ENCODE results near the gene LRRC57.
"Not testable (repeated sequence)": the region's sequence is repeated elsewhere in the genome, so short reads cannot be mapped to it uniquely, and the experiment has no call there.

The LRRC57 gene

GRCh38 chr15:42548249-42549031, at the start of gene LRRC57, which contains the start of gene HAUS2:
LRRC57 (minus strand) TSS chr15:42548793; CDS start chr15:42548434, 359 bp downstream.
HAUS2 (plus strand) TSS chr15:42548838; CDS start chr15:42548873, 35 bp downstream.
- peak; percentile 99 for DNase-seq

GRCh38 chr15:42595626-42596240, 47.1 kb upstream of the LRRC57 start:
- DNase-seq, result no peak

DNA sequence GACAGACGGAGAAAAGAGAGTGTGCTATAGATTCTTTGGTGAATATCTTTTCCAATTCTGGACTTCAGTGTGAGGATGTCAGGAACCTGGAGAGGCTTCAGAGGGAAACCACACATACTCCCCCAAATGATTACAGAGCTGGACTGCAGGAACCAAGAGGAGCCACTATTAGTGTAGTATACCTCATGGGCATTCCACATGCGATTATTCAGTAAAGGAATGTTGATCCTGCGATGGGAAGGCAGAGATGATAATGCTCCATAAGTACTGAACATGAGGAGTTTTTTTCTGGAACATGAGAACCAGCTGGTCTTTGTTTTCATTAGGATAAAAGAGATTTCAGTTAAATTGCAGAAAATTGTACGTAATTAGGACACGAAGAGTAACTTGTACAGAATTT, 45.5 kb upstream of the LRRC57 start:
- DNase-seq, result no peak

- no peak for DNase-seq
Measured at GRCh38 chr15:42593143-42593542, 44.5 kb upstream of the LRRC57 start.

- DNase-seq, result no peak
Measured at GRCh38 chr15:42592716-42593115, 44.1 kb upstream of the LRRC57 start.

GRCh38 chr15:42591238-42591934, 42.8 kb upstream of the LRRC57 start:
- DNase-seq, result no peak

DNA sequence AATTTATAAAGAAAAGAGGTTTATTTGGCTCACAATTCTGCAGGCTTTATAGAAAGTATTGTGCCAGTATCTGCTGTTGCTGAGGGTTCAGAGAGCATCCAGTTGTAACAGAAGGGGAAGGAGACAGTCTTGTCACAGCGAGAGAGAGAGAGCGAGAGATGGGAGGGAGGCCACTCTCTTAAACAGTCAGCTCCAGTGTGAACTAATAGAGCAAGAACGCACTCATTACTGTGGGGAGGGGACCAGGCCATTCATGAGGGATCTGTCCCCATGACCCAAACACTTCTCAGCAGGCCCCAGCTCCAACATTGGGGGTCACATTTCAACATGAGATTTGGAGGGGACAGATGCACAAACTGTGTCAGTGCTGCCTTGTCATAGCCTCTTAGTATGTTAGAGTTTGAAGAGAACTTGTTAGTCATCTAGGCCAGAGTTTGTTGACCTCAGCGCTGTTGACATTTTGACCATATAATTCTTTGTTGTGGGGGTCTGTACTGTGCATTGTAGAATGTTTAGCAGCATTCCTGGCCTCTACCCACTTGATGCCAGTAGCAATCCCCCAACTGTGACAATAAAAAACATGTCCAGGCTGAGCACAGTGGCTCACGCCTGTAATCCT, 42.1 kb upstream of the LRRC57 start:
- no peak for DNase-seq

GRCh38 chr15:42584031-42584765, 35.6 kb upstream of the LRRC57 start:
- peak; percentile 52 for DNase-seq

- no peak for DNase-seq
Measured at GRCh38 chr15:42582569-42583375, 34.2 kb upstream of the LRRC57 start.

- peak; percentile 90 for DNase-seq
Measured at GRCh38 chr15:42581272-42581730, 32.7 kb upstream of the LRRC57 start.

GRCh38 chr15:42578984-42579537, 30.5 kb upstream of the LRRC57 start:
- DNase-seq, result no peak

- DNase-seq, result no peak
Measured at GRCh38 chr15:42577514-42578031, 29.0 kb upstream of the LRRC57 start.

DNA sequence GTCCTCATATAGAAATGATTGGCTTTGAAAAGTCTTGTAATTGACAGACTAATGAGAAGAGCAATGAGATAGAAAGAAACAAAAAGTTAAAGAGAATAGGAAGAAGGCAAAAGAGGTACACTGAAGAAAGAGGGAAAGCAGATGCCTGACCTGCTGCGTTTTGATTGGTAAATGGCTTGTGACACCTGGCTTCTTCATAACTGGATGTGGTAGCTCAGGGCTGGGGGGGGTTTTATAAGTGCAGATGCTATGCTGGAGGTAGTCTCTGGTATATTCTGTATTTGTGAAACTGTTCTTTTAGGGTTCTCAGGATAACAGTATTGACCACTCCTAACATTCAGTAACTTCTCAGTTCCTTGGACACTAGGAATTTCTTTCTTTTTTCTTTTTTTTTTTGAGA, 28.2 kb upstream of the LRRC57 start:
- no peak for DNase-seq

DNA sequence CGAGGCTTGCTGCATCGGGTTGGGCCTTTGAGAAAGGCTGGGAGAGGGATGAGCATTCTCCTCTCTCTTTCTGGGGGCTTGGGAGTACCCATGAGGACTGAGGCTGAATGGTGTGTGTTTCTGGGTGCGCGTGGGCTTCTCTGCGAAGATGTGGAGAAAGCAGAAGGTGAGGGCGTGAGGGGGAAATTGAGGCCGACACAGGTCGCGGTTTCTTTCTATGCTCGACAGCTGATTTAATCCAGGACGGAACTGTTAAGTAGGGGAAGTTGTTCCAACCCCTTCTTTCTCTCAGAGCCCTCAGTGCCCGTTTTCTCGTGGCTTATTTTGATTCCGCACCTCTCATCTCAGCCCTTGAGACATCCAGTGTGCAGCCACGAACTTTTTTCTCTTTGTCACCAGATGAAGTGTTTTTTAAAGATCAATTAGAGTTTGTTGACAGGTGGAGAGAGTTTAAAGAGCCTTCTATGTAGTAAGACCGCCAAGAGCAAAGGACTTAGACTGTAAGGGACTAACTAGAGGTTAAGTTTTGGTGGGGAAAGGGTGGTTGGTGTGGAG, 27.5 kb upstream of the LRRC57 start:
- no peak for DNase-seq

- DNase-seq, result peak; percentile 96
Measured at GRCh38 chr15:42575188-42576039, 26.8 kb upstream of the LRRC57 start, which contains the start of gene STARD9. STARD9 (plus strand) TSS chr15:42575606; CDS start chr15:42575716, 110 bp downstream.

DNA sequence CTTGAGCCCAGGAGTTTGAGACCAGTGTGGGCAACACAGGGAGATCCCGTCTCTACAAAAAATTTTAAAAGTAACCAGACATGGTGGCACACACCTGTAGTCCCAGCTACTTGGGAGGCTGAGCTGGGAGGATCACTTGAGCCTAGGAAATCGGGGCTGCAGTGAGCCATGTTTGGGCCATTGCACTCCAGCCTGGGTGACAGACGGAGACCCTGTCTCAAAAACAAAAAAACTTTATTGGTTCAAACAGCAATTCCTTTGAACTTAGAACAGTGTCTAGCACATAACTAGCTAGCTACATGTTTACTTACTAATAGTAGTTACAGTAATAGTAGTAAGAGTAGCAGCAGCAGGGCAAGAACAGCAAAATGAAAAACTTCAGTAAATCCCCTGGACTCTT, 10.1 kb upstream of the LRRC57 start:
- no peak for DNase-seq

DNA sequence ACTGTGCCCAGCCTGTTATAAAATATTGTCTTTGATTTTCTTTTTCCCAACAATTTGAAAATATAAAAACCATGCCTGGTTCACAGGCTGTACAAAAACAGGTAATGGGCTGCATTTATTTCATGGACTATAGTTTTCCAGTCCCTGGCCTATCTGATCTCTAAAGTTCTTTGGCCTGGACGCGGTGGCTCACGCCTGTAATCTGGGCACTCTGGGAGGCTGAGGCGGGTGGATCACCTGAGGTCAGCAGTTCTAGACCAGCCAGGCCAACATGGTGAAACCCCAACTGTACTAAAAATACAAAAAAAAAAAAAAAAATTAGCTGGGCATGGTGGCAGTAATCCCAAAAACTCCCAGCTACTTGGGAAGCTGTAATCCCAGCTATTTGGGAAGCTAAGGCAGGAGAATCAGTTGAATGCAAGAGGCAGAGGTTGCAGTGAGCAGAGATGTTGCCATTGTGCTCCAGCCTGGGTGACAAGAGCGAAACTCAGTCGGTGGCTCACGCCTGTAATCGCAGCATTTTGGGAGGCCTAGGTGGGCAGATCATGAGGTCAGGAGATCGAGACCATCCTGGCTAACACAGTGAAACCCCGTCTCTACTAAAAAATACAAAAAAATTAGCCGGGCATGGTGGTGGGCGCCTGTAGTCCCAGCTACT, 8.1 kb upstream of the LRRC57 start:
- DNase-seq, result not testable (repeated sequence)

DNA sequence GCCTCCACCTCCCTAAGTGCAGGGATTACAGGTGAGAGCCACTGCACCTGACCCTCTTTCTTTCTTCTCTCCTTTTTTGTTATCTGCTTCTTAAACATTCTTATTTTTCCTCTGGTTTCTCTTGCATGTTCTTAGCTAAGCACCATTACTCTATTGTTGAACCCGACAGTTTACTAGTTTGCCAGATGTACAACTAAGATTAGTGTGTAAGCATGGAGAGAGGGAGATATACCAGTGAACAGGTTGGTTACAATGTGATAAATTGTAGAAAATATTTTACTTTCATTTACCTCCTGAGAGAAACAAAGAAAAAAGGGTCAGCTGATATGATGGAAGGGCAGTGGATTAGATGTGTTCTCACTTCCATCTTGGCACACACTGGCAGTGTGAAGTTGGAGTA, 5.0 kb upstream of the LRRC57 start:
- no peak for DNase-seq
